ENCODE measurements around the gene PLA2G4E. TPM values are rescaled to one million over a fixed set of nuclear protein-coding genes. Genes with fewer than 3 reads are reported as not detected.

PLA2G4E gene
- total RNA-seq, 1 experiment from 2014 or later, result 0.09 TPM

DNA sequence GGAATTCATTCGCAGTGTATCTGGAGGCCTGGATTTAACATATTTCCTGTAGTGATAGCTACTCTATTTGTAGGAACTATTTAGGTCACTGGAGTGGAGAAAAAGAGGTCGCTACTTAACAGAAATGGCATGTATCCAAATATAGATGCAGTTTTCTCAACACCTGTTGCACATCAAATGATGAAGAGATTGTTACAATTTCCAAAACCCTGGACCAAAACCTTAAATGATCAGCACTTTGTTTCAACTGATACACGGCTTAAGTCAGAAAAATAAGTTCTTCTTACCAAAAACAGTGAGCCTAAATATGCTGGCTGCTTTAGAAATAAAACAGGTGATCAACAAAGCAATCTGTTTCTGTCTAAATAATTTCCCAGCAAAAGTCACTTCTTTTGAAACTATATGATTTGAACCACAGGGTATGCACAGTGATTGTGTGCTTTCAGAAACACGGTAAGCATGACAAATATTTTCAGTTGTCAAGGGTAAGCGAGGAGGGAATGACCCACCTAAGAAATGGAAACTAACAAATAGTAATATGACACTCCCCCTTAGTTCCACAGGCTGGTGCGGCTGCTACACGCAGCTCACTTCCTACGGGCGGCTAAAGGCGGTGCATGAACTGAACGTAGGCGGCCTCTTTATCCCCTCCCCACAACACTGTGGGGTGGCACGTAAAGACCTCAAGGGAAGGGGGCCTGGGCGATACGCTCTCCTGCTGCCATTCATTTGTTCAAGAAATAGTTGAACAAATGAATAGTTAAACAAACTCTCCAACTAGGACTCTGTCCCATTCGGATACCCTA, 49.5 kb downstream of the PLA2G4E start:
- DNase-seq, result peak; percentile 44
- no peaks in the 10 kb centered on the region for H3K9me3 Mint-ChIP-seq (ENCODE audit: low read depth, unreplicated experiment)
- peaks cover 31% of the 10 kb centered on the region for H3K4me1 Mint-ChIP-seq (ENCODE audit: low read depth, unreplicated experiment)
- peak overlapping the region; percentile 68 for H3K4me3 Mint-ChIP-seq (ENCODE audit: low read depth, unreplicated experiment)
- H3K27ac Mint-ChIP-seq (ENCODE audit: unreplicated experiment), result no peak overlapping the region
- intact Hi-C loops (cut with micrococcal nuclease; ENCODE audit: unreplicated experiment), result loop anchor here (5.0 kb wide), 1 partner anchor 44 kb away; no protein-coding TSS in a partner anchor
- CTCF ChIA-PET, result interaction anchor here (2.2 kb wide), 1 partner anchor 10 kb away, joined by 9 read pairs; no protein-coding TSS in a partner anchor
- TSS peak; percentile 56 for BruUV-seq (replicated peaks)
- H3K36me3 Mint-ChIP-seq (ENCODE audit: insufficient read depth, unreplicated experiment), result peaks cover 21% of the 10 kb centered on the region
- TF ChIP-seq, protein P1, sequence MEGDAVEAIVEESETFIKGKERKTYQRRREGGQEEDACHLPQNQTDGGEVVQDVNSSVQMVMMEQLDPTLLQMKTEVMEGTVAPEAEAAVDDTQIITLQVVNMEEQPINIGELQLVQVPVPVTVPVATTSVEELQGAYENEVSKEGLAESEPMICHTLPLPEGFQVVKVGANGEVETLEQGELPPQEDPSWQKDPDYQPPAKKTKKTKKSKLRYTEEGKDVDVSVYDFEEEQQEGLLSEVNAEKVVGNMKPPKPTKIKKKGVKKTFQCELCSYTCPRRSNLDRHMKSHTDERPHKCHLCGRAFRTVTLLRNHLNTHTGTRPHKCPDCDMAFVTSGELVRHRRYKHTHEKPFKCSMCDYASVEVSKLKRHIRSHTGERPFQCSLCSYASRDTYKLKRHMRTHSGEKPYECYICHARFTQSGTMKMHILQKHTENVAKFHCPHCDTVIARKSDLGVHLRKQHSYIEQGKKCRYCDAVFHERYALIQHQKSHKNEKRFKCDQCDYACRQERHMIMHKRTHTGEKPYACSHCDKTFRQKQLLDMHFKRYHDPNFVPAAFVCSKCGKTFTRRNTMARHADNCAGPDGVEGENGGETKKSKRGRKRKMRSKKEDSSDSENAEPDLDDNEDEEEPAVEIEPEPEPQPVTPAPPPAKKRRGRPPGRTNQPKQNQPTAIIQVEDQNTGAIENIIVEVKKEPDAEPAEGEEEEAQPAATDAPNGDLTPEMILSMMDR (IDR thresholded peaks at IDR 0.05; ENCODE audit: unreplicated experiment), result no peak
- H3K27me3 Mint-ChIP-seq (ENCODE audit: unreplicated experiment), result no peaks in the 10 kb centered on the region

DNA sequence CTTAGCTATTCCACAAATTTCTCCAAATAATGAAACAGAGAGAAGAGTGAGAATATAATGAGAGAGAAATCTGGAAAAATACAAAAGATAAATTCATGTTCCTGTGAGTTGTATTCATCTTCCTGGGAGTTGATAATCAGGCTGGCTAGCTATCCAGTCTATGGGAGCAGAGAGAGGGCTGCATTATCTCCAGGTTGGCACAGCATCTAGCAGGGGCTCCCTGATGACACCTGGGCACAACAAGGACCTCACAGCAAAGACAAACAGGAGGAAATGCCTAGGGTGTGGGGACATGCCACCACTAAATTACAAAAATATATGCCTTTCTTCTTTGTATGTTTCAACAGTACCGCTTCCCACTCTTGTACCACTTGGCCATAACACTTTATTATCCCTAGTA, 50.4 kb downstream of the PLA2G4E start:
- TF ChIP-seq, protein P1 (IDR thresholded peaks at IDR 0.05; ENCODE audit: unreplicated experiment), result no peak
- CTCF ChIA-PET, result interaction anchor here (1.4 kb wide), 1 partner anchor 66 kb away, joined by 4 read pairs; no protein-coding TSS in a partner anchor
- Mint-ChIP-seq H3K9me3 (ENCODE audit: low read depth, unreplicated experiment) (no peaks in the 10 kb centered on the region), H3K27me3 (ENCODE audit: unreplicated experiment) (no peaks in the 10 kb centered on the region), H3K4me3 (ENCODE audit: low read depth, unreplicated experiment) (peak overlapping the region; percentile 68), H3K27ac (ENCODE audit: unreplicated experiment) (no peak overlapping the region), H3K36me3 (ENCODE audit: insufficient read depth, unreplicated experiment) (peaks cover 25% of the 10 kb centered on the region), H3K4me1 (ENCODE audit: low read depth, unreplicated experiment) (peaks cover 38% of the 10 kb centered on the region)
- intact Hi-C loops (cut with micrococcal nuclease; ENCODE audit: unreplicated experiment), result loop anchor here (5.0 kb wide), 1 partner anchor 43 kb away; no protein-coding TSS in a partner anchor
- BruUV-seq (replicated peaks), result no TSS peak
- no peak for DNase-seq

DNA sequence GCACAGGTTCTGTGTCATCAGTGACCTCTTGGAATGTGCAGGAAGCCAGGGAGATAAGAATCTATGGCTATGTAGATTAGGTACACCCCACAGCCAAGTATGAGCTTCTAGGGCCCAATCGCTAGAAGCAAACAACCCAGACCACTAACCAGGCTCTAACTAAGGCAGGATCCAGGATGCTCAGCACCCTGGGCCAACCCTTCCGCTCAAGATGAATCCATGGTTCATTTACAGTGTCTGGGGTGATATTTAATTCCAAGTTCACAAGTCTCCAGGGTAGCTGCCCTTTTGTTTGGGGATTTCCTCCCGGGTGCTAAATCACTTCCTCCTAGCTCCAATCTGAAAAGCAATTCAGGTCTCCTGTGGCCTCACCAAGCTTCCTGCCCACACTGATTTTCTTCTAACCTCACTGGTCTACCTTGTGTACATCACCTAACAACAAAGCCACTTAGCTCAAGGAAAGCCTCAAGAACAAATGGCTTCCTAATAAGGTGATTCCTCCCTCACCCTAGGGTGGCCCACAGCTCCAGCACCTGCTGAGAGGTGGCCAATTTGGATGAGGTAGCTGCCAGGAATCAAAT, 50.9 kb downstream of the PLA2G4E start:
- H3K36me3 Mint-ChIP-seq (ENCODE audit: insufficient read depth, unreplicated experiment), result peaks cover 25% of the 10 kb centered on the region
- H3K27me3 Mint-ChIP-seq (ENCODE audit: unreplicated experiment), result no peaks in the 10 kb centered on the region
- no TSS peak for BruUV-seq (replicated peaks)
- intact Hi-C loops (cut with micrococcal nuclease; ENCODE audit: unreplicated experiment), result loop anchor here (5.0 kb wide), 1 partner anchor 43 kb away; no protein-coding TSS in a partner anchor
- H3K9me3 Mint-ChIP-seq (ENCODE audit: low read depth, unreplicated experiment), result no peaks in the 10 kb centered on the region
- no peak overlapping the region for H3K27ac Mint-ChIP-seq (ENCODE audit: unreplicated experiment)
- peak overlapping the region; percentile 68 for H3K4me3 Mint-ChIP-seq (ENCODE audit: low read depth, unreplicated experiment)
- CTCF ChIA-PET, result interaction anchor here (1.4 kb wide), 1 partner anchor 65 kb away, joined by 4 read pairs; no protein-coding TSS in a partner anchor
- no peak for DNase-seq
- H3K4me1 Mint-ChIP-seq (ENCODE audit: low read depth, unreplicated experiment), result peaks cover 38% of the 10 kb centered on the region
- TF ChIP-seq, protein P1 (IDR thresholded peaks at IDR 0.05; ENCODE audit: unreplicated experiment), result no peak

DNA sequence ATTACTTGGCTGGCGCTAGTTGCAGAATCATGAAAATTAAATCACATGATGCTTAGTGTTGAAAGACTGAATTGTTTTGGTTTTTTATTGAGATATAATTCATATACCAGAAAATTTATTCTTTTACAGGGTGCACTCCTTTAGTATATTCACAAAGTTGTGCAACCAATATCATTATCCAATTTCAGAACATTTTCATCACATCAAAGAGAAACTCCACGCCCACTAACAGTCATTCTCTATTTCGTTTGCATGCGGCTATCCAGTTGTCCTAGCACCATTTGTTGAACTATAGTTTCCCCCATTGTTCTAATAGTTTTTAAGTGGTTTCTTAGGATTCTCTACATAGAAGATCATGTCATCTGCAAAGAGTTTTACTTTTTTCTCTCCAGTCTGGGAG, 52.1 kb downstream of the PLA2G4E start:
- no peaks in the 10 kb centered on the region for H3K9me3 Mint-ChIP-seq (ENCODE audit: low read depth, unreplicated experiment)
- H3K27ac Mint-ChIP-seq (ENCODE audit: unreplicated experiment), result no peak overlapping the region
- intact Hi-C loops (cut with micrococcal nuclease; ENCODE audit: unreplicated experiment), result no loop called here
- no peaks in the 10 kb centered on the region for H3K27me3 Mint-ChIP-seq (ENCODE audit: unreplicated experiment)
- H3K4me1 Mint-ChIP-seq (ENCODE audit: low read depth, unreplicated experiment), result peaks cover 38% of the 10 kb centered on the region
- TF ChIP-seq, protein P1 (IDR thresholded peaks at IDR 0.05; ENCODE audit: unreplicated experiment), result no peak
- CTCF ChIA-PET, result interaction anchor here (0.7 kb wide), 1 partner anchor 21 kb away, joined by 3 read pairs; no protein-coding TSS in a partner anchor
- no peak overlapping the region for H3K4me3 Mint-ChIP-seq (ENCODE audit: low read depth, unreplicated experiment)
- no TSS peak for BruUV-seq (replicated peaks)
- H3K36me3 Mint-ChIP-seq (ENCODE audit: insufficient read depth, unreplicated experiment), result peaks cover 25% of the 10 kb centered on the region
- no peak for DNase-seq

All from Calu3 (cell line).